ENCODE measurements around the gene SPATA1.

Gene SPATA1

DNA sequence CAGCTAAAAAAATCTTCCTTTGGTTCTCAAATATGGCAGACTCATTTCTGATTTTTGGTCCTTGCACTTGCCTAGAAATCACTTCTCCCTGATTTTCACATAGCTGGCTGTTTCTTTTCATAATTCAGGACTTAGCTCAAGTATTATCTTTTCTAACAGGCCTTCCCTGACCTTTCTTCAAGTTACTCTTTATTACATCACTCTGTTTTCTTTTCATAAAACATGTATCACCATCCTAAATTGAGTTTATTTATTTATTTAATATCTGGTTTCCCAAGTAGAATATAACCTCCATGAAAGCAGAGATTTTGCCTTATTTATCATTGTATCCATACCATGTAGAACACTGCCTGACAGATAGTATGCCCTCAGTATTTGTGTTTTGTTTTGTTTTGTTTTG, 18.4 kb downstream of the SPATA1 start:
- no peak overlapping the region for H3K4me3 ChIP-seq (ENCODE audit: low read depth, low read length)
- TF ChIP-seq MYC (IDR thresholded peaks at IDR 0.05; ENCODE audit: low read depth, low read length) (no peak), POLR2A (IDR thresholded peaks at IDR 0.05; ENCODE audit: extremely low read depth, insufficient read length) (no peak)
- TF ChIP-seq, protein P1, sequence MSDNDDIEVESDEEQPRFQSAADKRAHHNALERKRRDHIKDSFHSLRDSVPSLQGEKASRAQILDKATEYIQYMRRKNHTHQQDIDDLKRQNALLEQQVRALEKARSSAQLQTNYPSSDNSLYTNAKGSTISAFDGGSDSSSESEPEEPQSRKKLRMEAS (IDR thresholded peaks at IDR 0.05; ENCODE audit: low read depth, low read length) = no peak
- TF ChIP-seq, protein P2, sequence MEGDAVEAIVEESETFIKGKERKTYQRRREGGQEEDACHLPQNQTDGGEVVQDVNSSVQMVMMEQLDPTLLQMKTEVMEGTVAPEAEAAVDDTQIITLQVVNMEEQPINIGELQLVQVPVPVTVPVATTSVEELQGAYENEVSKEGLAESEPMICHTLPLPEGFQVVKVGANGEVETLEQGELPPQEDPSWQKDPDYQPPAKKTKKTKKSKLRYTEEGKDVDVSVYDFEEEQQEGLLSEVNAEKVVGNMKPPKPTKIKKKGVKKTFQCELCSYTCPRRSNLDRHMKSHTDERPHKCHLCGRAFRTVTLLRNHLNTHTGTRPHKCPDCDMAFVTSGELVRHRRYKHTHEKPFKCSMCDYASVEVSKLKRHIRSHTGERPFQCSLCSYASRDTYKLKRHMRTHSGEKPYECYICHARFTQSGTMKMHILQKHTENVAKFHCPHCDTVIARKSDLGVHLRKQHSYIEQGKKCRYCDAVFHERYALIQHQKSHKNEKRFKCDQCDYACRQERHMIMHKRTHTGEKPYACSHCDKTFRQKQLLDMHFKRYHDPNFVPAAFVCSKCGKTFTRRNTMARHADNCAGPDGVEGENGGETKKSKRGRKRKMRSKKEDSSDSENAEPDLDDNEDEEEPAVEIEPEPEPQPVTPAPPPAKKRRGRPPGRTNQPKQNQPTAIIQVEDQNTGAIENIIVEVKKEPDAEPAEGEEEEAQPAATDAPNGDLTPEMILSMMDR (IDR thresholded peaks at IDR 0.05; ENCODE audit: low read depth, low read length) = no peak
- no peak for DNase-seq (ENCODE audit: low read depth)

DNA sequence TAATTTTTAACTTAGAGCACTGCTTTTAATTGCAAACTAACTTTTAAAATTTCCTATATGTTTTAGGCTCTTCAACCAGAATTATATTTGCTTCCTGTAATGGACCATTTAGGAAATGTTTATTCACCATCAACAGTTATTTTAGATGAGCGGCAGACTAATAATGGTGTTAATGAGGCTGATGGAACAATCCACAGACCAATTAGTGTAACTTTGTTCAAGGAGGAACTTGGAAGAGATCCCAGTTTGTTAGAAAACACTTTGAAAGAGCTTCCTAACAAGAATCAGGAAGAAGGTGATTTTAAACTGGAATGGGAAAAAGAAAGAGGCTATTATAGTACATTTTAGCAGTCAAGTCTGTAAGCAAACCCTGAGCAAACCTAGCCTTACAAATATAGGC, 19.6 kb downstream of the SPATA1 start:
- TF ChIP-seq MYC (IDR thresholded peaks at IDR 0.05; ENCODE audit: low read depth, low read length) (no peak), POLR2A (IDR thresholded peaks at IDR 0.05; ENCODE audit: extremely low read depth, insufficient read length) (no peak)
- TF ChIP-seq, protein P1 (IDR thresholded peaks at IDR 0.05; ENCODE audit: low read depth, low read length) = no peak
- TF ChIP-seq, protein P2 (IDR thresholded peaks at IDR 0.05; ENCODE audit: low read depth, low read length) = no peak

DNA sequence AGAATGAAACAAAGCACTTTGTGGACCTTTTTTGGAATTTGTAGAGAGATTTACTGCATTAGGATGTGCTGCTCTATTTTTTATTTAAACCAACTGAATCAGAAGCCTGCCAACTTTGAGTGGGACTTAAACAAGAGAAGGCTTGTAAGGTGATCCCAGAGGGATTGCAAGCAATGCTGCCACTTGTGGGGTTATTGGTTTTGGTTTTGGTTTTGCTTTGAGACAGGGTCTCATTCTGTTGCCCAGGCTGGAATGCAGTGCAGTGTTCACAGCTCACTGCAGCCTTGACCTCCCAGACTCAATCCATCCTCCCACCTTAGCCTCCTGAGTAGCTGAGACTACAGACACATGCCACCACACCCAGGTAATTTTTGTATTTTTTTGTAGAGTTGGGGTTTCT, 32.4 kb downstream of the SPATA1 start:
- TF ChIP-seq, protein P2 (IDR thresholded peaks at IDR 0.05; ENCODE audit: low read depth, low read length) = no peak
- TF ChIP-seq, protein P1 (IDR thresholded peaks at IDR 0.05; ENCODE audit: low read depth, low read length) = no peak
- TF ChIP-seq POLR2A (IDR thresholded peaks at IDR 0.05; ENCODE audit: extremely low read depth, insufficient read length) = no peak
- TF ChIP-seq MYC (IDR thresholded peaks at IDR 0.05; ENCODE audit: low read depth, low read length) = no peak
- H3K4me3 ChIP-seq (ENCODE audit: low read depth, low read length) = no peak overlapping the region
- DNase-seq (ENCODE audit: low read depth) = no peak

More for the DNA sequence above, 19.6 kb downstream of the SPATA1 start:
- DNase-seq (ENCODE audit: low read depth) = no peak
- H3K4me3 ChIP-seq (ENCODE audit: low read depth, low read length) = no peak overlapping the region

DNA sequence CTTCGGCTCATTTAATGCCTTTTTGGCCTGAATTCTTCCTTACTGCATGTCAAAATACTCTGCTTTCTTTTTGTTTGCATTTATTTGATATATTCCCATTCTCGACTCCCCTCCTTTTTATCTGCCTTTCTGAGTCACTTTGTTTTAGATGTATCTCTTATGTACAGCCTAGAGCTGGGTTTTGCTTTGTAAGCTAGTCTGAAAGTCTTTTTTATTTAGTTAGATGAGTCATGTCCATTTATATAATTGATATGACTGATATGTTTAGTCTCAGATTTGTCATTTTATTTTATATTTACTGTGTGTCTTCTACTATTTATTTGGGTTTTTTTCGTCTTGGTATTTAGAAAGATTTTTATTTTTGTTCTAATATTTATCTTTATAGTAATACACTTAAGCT, 33.8 kb downstream of the SPATA1 start:
- TF ChIP-seq MYC (IDR thresholded peaks at IDR 0.05; ENCODE audit: low read depth, low read length) = no peak
- TF ChIP-seq, protein P1 (IDR thresholded peaks at IDR 0.05; ENCODE audit: low read depth, low read length) = no peak
- no peak for TF ChIP-seq POLR2A (IDR thresholded peaks at IDR 0.05; ENCODE audit: extremely low read depth, insufficient read length)
- H3K4me3 ChIP-seq (ENCODE audit: low read depth, low read length) = no peak overlapping the region
- DNase-seq (ENCODE audit: low read depth) = no peak

DNA sequence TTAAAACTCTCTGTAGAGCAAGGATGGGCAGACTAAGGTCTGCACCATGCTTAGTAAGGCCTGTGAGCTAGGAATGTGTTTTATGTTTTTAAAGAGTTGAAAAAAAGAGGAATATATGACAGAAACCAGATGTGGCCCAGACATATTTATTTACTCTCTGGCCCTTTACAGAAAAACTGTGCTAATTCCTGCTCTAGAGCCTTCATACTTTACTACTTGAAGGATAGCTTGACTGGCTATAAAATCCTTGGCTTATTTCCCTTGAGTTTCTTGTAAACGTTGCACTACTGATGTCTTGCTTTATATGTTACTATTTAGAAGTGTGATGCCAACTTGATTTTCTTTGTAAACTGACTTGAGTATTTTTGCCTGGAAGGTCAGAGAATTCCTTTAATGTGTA, 34.6 kb downstream of the SPATA1 start:
- TF ChIP-seq, protein P1 (IDR thresholded peaks at IDR 0.05; ENCODE audit: low read depth, low read length) = no peak
- no peak for TF ChIP-seq MYC (IDR thresholded peaks at IDR 0.05; ENCODE audit: low read depth, low read length)
- TF ChIP-seq, protein P2 (IDR thresholded peaks at IDR 0.05; ENCODE audit: low read depth, low read length) = no peak
- TF ChIP-seq POLR2A (IDR thresholded peaks at IDR 0.05; ENCODE audit: extremely low read depth, insufficient read length) = no peak
- no peak overlapping the region for H3K4me3 ChIP-seq (ENCODE audit: low read depth, low read length)
- DNase-seq (ENCODE audit: low read depth) = no peak

DNA sequence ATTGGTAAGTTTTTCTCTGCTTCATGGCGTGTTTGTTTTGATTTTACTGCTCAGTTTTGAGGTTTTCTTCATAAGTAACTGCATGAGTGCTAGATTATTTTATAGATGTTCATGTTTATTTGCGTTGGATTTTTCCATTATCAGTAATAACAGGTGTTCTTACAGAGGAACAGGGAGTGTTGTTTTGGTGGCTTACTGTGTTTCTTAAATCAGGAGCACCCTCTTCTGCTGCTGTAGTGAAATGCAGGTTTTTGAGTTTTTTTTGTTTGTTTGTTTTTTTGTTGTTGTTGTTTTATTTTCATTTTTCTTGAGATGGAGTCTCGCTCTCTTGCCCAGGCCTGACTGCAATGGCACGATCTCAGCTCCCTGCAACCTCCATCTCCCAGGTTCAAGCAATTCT, 35.5 kb downstream of the SPATA1 start:
- peak; percentile 7 for DNase-seq (ENCODE audit: low read depth)
- TF ChIP-seq MYC (IDR thresholded peaks at IDR 0.05; ENCODE audit: low read depth, low read length) (no peak), POLR2A (IDR thresholded peaks at IDR 0.05; ENCODE audit: extremely low read depth, insufficient read length) (no peak)
- TF ChIP-seq, protein P2 (IDR thresholded peaks at IDR 0.05; ENCODE audit: low read depth, low read length) = no peak
- TF ChIP-seq, protein P1 (IDR thresholded peaks at IDR 0.05; ENCODE audit: low read depth, low read length) = no peak
- H3K4me3 ChIP-seq (ENCODE audit: low read depth, low read length) = no peak overlapping the region

Data from NB4 (cell line).